AG10803 (cell line): Measurements from ENCODE around the gene PRSS16.

ENCODE experiments used
- DNase-seq: peaks from one replicate; pipeline ENCODE4 v3.0.0; 2010; ENCODE audit warnings: low read depth
- H3K4me3 ChIP-seq: 2 replicates; pipeline ENCODE4 v1.5.1; 2011; ENCODE audit warnings: mild to moderate bottlenecking, low read length, control low read depth
- CTCF ChIP-seq: conservative IDR thresholded peaks from 2 replicates; pipeline ENCODE4 v1.5.1; 2011; ENCODE audit warnings: mild to moderate bottlenecking, low read length, control low read depth, inconsistent platforms

Gene PRSS16

GRCh38 chr6:27234576-27234975 lies 12.9 kb upstream of the PRSS16 start:
- no peak for DNase-seq
- no peak overlapping the region for H3K4me3 ChIP-seq
- TF ChIP-seq CTCF: no peak

GRCh38 chr6:27237089-27237803 lies 10.3 kb upstream of the PRSS16 start:
- peak overlapping the region; percentile 47 for H3K4me3 ChIP-seq
- DNase-seq: peak; percentile 50
- no peak for TF ChIP-seq CTCF

- DNase-seq: no peak
- H3K4me3 ChIP-seq: peak overlapping the region; percentile 47
- no peak for TF ChIP-seq CTCF
Measured at GRCh38 chr6:27238010-27238983, 9.2 kb upstream of the PRSS16 start.

- TF ChIP-seq CTCF: no peak
- no peak for DNase-seq
- H3K4me3 ChIP-seq: no peak overlapping the region
Measured at GRCh38 chr6:27239258-27239657, 8.2 kb upstream of the PRSS16 start.

GRCh38 chr6:27241443-27241842 lies 6.1 kb upstream of the PRSS16 start:
- no peak overlapping the region for H3K4me3 ChIP-seq
- no peak for DNase-seq

GRCh38 chr6:27242589-27243265 lies 4.8 kb upstream of the PRSS16 start:
- no peak for TF ChIP-seq CTCF
- no peak overlapping the region for H3K4me3 ChIP-seq
- DNase-seq: no peak

More at GRCh38 chr6:27241443-27241842, 6.1 kb upstream of the PRSS16 start:
- no peak for TF ChIP-seq CTCF
